HS-27A (cell line): ENCODE measurements around the gene FRAT2.

Experiments used
- DNase-seq: peaks from one replicate; pipeline ENCODE4 v3.0.0-alpha.2; 2012; ENCODE audit warnings: low read depth, missing footprints

FRAT2 gene

DNA sequence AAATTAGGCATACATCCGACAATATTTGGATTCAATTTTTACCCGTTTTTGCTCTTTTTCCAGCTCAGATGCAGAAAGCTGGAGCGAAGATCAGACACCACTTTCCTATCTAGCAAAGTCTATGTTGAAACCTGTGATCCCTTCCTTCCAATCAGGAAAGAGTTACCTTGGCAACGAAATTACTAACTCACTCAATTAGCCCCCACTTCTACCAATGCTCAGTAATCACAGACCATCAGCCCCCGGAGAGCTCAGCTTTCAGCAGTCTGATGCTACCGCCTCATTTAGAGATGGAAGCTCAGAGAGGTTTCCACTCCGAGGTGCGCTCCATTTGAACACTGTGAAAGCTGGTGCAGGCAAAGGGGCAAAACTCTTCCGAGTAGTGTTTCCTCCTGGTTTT, 8.8 kb downstream of the FRAT2 start:
- DNase-seq, result no peak

DNA sequence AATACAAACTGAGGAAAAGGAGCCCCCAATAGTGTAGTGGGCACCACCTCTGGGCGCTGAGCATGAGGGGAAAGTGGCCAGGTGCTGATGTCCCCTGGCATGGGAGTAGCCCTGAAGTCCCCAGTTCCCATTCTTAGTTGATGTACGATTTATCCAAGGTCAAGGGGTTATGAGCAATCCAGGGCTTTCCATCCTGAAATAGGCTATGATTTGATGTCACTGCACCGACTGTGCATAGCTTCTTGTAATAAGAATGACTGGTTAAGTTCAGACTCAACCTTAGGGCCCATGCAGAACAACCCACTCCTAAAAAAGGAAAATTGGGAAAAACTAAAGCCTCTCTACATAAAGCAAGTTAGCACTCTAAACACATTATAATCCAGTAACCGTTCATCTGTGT, 11.0 kb downstream of the FRAT2 start:
- no peak for DNase-seq

DNA sequence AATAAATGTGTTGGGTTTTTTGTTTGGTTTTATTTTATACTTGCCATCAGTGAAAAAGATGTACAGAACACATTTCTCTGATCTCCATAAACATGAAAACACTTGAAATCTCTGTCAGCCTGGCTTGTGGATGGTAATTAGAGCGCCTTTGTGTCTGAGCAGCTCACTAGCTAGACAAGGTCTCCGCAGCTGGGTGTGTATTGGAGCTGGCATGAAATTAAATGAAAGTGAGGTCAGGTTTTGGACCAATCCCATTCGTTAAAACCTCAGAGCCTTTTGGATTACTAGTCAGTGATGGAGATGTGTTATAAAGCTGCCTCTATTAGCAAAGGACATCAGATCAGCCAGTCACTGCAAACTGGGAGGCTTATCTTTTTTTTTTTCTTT, 12.7 kb downstream of the FRAT2 start:
- no peak for DNase-seq

DNA sequence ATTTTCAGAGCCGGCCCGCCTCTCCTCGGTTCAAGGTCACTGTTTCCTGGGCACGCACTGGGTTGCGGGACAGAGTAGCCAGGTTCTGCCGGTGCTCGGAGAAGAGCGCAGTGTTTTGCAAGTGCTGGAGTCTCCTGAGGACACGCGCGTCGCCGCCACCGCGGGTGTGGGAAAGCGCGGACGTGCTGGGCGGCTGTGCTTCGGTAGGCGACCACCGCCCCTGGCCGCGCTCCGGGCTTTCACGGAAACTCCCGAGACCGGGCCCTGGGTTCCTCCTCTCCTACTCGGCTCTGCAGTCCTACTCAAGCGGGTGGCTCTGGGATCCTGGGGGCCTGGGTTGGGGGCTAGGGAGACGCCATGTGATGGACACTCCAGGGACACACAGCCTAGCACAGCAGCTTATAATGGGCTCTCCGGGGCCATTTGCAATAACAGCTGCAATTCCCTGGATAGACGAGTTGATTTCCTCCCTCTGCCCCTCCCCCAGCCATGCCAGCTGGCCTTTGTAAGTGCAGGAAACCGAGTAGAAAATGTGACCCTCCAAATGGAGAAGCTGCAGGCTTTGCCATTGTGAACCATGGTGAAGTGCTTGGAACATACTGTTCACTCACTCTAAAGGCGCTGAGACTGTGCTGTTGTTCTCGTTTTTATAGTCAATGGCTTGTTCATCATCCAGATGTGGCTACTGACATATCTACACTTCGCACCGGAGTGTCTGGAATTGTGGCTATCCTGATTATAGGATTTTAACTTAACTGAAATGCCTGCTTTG, 13.3 kb downstream of the FRAT2 start:
- DNase-seq, result no peak

DNA sequence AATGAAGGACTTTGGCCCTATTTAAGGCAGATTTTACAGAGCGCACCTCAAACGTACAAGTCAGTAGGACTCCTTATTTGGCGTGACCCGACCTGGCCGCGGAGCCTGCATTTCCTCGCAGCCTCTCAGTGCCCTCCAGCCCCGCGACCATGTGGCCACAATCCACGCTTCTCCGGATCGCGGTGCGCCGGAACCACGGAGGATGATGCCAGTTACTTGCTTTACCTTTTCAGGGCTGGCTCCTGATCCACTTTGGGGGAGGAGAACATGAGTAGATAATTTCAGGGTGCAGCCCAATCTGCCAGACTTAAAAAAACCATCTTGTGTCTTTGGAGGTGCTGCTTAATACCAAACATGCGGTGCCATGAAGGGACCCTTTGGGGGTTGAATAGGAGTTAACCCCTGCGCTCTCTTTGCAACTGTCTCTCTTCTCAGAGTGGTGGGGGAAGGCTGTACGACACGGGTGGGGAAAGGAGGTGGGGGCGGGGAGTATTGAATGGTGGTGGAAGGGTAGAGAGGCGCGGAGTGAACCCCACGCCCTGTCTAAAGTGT, 14.0 kb downstream of the FRAT2 start:
- no peak for DNase-seq

DNA sequence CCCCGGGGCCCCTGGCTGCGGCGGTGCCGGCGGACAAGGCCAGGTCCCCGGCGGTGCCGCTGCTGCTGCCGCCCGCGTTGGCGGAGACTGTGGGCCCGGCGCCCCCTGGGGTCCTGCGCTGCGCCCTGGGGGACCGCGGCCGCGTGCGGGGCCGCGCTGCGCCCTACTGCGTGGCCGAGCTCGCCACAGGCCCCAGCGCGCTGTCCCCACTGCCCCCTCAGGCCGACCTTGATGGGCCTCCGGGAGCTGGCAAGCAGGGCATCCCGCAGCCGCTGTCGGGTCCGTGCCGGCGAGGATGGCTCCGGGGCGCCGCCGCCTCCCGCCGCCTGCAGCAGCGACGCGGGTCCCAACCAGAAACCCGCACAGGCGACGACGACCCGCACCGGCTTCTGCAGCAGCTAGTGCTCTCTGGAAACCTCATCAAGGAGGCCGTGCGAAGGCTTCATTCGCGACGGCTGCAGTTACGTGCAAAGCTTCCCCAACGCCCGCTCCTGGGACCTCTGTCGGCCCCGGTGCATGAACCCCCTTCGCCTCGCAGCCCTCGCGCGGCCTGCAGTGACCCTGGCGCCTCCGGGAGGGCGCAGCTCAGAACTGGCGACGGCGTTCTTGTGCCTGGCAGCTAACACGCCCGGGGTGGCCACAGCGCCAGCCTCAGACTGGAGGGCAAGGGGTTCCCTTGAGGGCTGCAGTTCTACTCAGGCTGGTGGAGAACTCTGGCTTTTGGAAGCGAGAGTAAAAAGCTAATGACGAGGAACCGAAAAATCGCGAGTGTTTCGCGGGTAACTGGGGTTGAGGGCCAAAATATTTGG, 14.7 kb downstream of the FRAT2 start:
- no peak for DNase-seq

DNA sequence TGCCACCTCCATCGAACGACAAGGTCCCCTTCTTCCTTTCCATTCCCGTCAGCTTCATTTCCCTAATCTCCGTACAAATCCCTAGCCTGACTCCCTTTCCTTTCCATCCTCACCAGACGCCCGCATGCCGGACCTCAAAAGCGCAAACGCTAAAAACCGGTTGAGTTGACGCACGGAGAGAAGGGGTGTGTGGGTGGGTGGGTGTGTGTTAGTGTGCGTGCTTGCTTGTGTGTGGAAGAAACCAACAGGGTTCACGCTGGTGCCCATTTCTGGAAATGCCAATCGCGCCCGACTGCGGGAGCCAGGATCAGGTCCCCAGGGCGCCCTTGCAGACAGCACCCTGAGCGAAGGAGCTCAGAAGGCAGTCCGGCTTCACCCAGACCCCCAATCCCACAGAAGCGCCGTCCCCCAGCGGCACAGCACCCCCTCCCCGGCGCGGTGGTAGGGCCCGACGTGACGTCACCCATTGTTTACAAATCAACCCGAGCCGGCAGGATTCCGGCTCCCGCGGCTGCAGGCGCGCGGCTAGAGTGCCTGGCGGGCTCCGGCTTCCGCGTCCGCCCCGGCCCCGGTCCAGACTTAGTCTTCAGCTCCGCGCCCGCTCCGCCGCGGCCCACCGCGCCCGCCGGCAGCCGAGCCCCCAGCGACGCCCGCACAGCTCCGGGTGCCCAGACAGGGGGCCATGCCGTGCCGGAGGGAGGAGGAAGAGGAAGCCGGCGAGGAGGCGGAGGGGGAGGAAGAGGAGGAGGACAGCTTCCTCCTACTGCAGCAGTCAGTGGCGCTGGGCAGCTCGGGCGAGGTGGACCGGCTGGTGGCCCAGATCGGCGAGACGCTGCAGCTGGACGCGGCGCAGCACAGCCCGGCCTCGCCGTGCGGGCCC, 15.5 kb downstream of the FRAT2 start, which contains the start of gene FRAT1:
Gene FRAT1, plus strand, starts transcription at position 500 of the 880 bp plus-strand sequence. Its CDS starts 183 bp downstream, at position 683.
- DNase-seq, result peak; percentile 43

GRCh38 chr10:97314671-97315070, 19.9 kb downstream of the FRAT2 start:
- DNase-seq, result no peak

- DNase-seq, result no peak
These were observed 21.6 kb downstream of the FRAT2 start for GRCh38 chr10:97312897-97313296.

GRCh38 chr10:97311111-97311626, 23.4 kb downstream of the FRAT2 start:
- no peak for DNase-seq

GRCh38 chr10:97307866-97308780, 26.4 kb downstream of the FRAT2 start:
- no peak for DNase-seq

DNA sequence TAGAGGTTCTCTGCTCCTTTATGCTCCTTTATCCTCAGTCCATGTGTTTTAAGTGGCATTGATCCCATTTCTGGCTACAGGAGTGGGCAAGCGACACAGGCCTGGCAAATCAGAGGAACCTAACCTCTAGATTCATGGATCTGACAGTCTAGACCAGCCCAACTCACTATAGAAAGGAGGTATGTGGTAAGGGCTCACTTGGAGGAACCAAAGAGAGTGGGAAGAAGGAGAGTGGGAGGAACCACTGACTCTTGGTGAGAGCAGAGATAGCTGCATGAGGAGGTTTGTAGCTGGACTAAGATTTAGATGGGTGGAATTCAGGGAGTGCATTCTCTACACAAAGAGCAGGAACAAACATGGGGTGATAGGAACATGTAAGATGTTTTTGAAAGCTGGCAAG, 27.1 kb downstream of the FRAT2 start:
- no peak for DNase-seq

- no peak for DNase-seq
These were observed 32.3 kb downstream of the FRAT2 start for GRCh38 chr10:97302088-97302791.

DNA sequence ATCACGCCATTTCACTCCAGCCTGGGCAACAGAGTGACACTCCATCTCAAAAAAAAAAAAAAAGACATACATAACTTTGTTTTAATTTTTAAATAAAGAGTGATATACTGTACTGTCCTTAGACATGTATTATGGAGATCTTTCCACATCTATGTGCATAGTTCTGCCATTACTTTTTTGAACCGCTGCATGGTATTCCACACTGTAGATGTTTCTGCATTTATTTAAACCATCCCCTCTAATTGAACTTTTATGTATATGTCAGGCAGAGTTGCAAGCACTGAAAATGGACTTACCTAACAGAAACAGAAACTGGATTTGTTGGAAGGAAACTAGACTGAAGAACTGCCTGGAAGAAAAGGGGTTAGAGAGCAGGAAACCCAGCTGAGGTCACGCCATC, 33.5 kb downstream of the FRAT2 start:
- DNase-seq, result no peak

DNA sequence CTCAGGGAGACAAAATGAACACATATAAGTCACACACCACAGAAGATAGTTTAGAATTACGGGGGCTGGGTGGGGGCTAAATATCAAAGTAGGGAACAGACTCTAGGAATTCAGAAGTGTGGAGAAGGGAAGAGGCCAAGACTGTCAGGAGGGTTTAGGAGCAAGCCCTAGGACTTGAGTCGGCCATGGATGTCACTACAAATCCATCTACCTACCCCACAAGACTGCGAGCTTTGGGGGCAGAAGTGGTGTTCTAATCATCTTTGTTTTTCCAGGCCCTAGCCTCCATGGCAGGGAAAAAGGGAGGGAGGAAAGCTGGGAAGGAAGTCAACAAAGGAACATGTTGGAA, 36.3 kb downstream of the FRAT2 start:
- DNase-seq, result no peak

DNA sequence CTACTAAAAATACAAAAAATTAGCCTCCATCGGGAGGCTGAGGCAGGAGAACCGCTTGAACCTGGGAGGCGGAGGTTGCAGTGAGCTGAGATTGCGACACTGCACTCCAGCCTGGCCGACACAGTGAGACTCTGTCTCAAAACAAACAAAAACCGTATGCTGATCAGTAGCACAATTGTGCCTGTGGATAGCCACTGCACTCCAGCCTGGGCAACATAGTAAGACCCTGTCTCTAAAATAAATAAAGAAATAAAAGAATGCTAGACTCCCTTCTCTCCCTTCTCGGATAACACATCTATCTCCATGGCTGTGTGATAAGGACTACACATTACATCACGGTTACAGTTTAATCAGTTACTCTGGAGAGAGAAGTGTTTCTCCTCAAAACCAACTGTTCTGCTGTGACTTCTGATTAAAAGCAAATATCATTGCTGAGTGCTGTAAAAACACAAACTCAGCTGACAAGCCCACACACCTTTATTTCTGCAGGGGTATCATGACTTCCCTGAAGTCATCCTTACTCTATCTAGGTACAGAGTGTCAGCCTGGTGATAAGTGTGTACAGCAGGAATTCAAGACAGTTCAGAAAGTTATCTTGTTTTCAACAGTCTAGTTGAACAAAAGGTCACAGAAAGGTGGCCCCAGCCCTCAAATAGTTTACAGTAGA, 36.8 kb downstream of the FRAT2 start:
- DNase-seq, result no peak

DNA sequence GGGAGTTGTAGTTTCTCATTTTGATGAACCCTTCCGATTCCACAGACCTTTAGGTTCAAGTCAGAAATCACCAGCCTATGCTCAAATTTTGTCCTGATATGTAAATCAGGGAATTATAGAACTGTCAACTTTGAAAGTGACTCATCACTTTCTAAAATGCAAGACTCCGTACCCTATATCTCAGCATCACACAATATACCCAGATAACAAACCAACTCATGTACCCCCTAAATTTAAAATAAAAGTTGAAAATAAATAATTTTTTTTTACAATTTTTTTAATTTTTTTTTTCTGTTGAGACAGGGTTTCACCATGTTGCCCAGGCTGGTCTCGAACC, 41.7 kb downstream of the FRAT2 start:
- DNase-seq, result no peak

- DNase-seq, result peak; percentile 84
These were observed 42.2 kb downstream of the FRAT2 start, which contains the start of gene ARHGAP19 for GRCh38 chr10:97292097-97292861. Gene ARHGAP19 (minus strand): TSS chr10:97292637. CDS start chr10:97292627, 10 bp downstream.
